ENCODE results near the gene MUC5AC.
"Not testable (repeated sequence)": the region's sequence is repeated elsewhere in the genome, so short reads cannot be mapped to it uniquely, and the experiment has no call there.

MUC5AC gene

DNA sequence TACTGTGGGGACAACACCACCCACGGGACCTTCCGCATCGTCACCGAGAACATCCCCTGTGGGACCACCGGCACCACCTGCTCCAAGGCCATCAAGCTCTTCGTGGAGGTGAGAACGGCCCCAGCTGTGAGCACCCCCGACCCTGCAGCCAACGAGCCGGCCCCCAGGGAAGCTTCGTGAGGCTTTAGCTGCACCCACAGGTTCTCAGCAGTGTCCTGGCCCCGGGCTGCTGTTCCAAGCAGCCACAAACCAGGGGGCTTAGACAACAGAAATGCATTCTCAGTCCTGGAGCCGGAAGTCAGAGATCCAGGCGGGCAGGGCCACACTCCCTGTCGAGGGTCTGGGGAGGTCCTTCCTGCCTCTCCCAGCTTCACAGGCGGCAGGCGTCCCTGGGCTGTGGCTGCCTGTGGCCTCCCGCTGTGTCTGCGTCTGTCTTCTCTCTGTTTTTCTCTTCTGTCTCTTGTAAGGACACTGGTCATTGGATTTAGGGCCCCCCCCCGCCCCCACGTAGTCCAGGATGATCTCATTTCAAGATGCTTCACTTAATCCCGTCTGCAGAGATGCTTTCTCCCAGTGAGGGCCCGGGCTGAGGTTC lies 77.7 kb downstream of the MUC5AC start:
- no peak for DNase-seq (ENCODE audit: low read depth in 2 of 3, low spot score in 1 of 3)

DNA sequence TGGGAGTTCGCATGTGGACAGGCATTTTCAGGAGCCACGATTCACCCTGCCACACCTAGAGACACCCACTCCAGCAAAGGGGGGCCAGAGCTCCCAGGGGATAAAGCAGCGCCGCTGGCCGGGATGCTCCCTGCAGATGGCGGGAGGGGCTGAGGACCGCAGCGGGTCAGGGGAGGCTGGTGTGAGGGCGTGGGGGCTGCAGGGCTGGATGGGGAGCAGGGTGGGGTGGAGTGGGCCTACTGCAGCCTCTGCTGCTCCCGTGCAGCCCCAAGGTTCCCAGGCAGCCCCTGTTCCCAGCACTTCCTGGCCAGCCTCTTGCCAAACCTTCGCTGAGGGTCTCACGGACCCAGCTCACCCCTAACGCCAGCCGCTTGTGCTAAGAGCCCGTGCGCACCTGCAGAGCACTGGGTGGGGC lies 78.2 kb downstream of the MUC5AC start:
- no peak for DNase-seq (ENCODE audit: low read depth in 2 of 3, low spot score in 1 of 3)

DNA sequence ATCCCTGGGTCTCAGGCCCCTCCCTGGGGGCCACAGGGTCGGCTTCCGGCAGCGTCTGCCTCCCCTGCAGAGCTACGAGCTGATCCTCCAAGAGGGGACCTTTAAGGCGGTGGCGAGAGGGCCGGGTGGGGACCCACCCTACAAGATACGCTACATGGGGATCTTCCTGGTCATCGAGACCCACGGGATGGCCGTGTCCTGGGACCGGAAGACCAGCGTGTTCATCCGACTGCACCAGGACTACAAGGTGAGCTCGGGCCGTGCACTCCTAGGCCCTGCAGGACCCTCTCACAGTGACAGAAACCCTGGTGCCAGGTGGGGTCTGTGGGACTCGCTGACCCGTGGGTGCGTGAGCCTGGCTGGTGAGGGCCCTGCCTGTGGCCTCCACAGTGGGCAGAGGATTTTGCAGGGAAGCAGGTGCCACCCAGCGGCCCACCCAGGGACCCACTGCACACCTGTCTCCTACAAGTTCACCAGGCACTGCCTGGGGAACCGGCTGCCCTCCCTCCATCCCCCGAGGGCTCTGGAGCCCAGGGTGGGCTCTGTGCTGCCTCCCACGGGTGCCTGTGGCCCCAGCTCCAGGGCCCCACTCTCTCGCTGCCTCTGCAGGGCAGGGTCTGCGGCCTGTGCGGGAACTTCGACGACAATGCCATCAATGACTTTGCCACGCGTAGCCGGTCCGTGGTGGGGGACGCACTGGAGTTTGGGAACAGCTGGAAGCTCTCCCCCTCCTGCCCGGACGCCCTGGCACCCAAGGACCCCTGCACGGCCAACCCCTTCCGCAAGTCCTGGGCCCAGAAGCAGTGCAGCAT lies 78.8 kb downstream of the MUC5AC start:
- no peak for DNase-seq (ENCODE audit: low read depth in 2 of 3, low spot score in 1 of 3)

DNA sequence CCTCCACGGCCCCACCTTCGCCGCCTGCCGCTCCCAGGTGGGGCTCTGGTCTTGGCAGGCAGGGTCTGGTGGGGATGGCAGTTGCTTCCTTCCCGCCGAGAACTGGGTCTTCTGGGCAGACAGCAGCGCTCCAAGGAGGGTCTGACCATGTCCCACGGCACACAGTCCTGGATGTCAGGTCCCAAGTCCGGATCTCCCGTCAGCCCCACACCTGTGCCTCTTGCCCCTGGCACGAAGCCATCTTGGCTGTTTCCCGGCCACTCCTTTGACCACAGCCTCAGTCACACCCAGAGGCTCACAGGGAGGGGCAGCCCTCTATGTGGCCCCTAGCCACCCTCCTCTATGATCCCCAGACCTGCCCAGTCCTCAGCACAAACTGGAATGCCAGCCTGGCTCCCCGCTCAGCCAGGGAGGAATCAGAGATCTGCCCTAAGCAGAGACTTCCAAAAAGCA lies 79.4 kb downstream of the MUC5AC start:
- DNase-seq (ENCODE audit: low read depth in 2 of 3, low spot score in 1 of 3): no peak

DNA sequence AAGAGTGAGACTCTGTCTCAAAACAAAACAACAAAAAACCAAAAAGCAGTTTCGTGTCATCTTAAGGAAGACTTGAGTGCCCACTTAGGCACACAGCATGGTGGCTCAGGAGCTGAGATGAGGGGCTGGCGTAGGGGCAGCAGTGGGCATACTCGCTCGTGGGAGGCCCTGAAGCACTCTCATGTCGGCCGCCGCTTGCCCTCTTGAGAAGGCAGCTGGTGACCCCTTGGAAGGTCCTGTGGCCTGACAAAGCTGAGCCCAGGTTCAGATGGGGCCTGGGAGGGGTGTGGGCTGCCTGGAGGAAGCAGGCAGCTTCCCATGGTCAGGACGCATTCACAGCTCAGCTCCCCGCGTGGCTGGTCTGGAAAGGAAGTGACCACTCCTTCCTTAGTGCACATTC lies 80.1 kb downstream of the MUC5AC start:
- no peak for DNase-seq (ENCODE audit: low read depth in 2 of 3, low spot score in 1 of 3)

DNA sequence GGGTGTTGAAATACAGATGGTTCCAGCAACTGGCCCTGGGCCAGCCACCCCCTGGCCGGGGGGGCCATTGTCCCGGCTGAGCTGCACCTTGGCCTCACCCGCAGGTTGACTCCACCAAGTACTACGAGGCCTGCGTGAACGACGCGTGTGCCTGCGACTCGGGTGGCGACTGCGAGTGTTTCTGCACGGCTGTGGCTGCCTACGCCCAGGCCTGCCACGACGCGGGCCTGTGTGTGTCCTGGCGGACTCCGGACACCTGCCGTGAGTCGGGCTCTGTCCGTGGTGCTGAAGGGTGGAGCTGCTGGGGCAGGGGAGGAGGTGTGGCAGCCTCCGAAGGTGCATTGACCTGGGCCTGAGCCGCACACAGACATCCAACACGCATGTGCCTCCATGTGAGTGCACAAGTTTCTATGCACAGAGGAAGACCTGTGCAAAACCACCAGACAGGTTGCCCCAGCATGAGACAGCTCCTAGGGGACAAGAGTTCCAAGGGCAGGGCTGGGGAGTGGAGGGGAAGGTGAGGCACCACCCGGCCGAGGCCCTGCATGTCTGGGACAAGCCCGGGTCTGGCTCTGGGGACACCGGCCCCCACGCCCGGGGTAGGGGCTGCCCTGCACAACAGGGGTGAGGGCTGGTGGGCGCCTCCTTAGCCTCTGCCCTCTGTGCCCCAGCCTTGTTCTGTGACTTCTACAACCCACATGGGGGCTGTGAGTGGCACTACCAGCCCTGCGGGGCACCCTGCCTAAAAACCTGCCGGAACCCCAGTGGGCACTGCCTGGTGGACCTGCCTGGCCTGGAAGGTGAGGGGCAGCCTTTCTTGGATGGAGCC lies 81.2 kb downstream of the MUC5AC start:
- no peak for DNase-seq (ENCODE audit: low read depth in 2 of 3, low spot score in 1 of 3)

DNA sequence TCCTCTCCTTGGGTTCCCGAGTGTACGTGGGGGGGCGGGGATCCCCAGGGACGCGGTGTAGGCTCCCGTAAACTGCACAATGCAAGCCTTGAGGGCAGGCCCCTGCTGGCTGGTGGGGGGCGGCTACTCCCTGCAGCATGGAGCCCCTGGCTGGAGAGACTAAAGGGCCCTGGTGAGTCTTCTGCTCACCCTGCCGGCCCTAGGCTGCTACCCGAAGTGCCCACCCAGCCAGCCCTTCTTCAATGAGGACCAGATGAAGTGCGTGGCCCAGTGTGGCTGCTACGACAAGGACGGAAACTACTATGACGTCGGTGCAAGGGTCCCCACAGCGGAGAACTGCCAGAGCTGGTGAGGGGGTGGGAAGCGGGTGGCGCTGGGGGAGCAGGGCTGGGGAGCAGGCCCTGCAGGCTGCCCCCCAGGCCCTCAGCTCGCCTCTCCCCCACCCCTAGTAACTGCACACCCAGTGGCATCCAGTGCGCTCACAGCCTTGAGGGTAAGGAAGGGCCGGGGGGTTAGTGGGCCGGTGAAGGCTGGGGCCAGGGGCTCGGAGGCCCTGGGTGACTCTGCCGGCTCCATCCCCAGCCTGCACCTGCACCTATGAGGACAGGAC lies 81.9 kb downstream of the MUC5AC start:
- no peak for DNase-seq (ENCODE audit: low read depth in 2 of 3, low spot score in 1 of 3)

DNA sequence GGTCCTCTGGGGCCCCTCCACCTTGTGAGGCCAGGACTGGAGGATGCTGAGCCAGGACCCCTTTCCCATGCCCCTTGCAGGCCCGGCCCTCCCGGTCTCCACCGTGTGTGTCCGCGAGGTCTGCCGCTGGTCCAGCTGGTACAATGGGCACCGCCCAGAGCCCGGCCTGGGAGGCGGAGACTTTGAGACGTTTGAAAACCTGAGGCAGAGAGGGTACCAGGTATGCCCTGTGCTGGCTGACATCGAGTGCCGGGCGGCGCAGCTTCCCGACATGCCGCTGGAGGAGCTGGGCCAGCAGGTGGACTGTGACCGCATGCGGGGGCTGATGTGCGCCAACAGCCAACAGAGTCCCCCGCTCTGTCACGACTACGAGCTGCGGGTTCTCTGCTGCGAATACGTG lies 83.0 kb downstream of the MUC5AC start:
- no peak for DNase-seq (ENCODE audit: low read depth in 2 of 3, low spot score in 1 of 3)

DNA sequence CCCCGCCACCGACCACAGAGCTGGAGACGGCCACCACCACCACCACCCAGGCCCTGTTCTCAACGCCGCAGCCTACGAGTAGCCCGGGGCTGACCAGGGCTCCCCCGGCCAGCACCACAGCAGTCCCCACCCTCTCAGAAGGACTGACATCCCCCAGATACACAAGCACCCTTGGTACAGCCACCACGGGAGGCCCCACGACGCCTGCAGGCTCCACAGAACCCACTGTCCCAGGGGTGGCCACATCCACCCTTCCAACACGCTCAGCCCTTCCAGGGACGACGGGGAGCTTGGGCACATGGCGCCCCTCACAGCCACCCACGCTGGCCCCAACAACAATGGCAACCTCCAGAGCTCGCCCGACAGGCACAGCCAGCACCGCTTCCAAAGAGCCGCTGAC lies 84.0 kb downstream of the MUC5AC start:
- no peak for DNase-seq (ENCODE audit: low read depth in 2 of 3, low spot score in 1 of 3)

DNA sequence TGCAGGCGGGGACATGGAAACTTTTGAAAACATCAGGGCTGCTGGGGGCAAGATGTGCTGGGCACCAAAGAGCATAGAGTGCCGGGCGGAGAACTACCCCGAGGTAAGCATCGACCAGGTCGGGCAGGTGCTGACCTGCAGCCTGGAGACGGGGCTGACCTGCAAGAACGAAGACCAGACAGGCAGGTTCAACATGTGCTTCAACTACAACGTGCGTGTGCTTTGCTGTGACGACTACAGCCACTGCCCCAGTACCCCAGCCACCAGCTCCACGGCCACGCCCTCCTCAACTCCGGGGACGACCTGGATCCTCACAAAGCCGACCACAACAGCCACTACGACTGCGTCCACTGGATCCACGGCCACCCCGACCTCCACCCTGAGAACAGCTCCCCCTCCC lies 84.5 kb downstream of the MUC5AC start:
- no peak for DNase-seq (ENCODE audit: low read depth in 2 of 3, low spot score in 1 of 3)

DNA sequence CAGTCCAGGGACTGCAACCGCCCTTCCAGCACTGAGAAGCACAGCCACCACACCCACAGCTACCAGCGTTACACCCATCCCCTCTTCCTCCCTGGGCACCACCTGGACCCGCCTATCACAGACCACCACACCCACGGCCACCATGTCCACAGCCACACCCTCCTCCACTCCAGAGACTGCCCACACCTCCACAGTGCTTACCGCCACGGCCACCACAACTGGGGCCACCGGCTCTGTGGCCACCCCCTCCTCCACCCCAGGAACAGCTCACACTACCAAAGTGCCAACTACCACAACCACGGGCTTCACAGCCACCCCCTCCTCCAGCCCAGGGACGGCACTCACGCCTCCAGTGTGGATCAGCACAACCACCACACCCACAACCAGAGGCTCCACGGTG lies 85.0 kb downstream of the MUC5AC start:
- not testable (repeated sequence) for DNase-seq (ENCODE audit: low read depth in 2 of 3, low spot score in 1 of 3)

DNA sequence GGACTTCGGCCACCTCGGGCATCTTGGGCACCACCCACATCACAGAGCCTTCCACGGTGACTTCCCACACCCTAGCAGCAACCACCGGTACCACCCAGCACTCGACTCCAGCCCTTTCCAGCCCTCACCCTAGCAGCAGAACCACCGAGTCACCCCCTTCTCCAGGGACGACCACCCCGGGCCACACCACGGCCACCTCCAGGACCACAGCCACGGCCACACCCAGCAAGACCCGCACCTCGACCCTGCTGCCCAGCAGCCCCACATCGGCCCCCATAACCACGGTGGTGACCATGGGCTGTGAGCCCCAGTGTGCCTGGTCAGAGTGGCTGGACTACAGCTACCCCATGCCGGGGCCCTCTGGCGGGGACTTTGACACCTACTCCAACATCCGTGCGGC lies 85.8 kb downstream of the MUC5AC start:
- DNase-seq (ENCODE audit: low read depth in 2 of 3, low spot score in 1 of 3): not testable (repeated sequence)

DNA sequence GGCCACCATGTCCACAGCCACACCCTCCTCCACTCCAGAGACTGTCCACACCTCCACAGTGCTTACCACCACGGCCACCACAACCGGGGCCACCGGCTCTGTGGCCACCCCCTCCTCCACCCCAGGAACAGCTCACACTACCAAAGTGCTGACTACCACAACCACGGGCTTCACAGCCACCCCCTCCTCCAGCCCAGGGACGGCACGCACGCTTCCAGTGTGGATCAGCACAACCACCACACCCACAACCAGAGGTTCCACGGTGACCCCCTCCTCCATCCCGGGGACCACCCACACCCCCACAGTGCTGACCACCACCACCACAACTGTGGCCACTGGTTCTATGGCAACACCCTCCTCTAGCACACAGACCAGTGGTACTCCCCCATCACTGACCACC lies 86.8 kb downstream of the MUC5AC start:
- not testable (repeated sequence) for DNase-seq (ENCODE audit: low read depth in 2 of 3, low spot score in 1 of 3)

DNA sequence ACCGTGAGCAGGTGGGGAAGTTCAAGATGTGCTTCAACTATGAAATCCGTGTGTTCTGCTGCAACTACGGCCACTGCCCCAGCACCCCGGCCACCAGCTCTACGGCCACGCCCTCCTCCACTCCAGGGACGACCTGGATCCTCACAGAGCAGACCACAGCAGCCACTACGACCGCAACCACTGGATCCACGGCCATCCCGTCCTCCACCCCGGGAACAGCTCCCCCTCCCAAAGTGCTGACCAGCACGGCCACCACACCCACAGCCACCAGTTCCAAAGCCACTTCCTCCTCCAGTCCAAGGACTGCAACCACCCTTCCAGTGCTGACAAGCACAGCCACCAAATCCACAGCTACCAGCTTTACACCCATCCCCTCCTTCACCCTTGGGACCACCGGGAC lies 88.0 kb downstream of the MUC5AC start:
- DNase-seq (ENCODE audit: low read depth in 2 of 3, low spot score in 1 of 3): not testable (repeated sequence)

DNA sequence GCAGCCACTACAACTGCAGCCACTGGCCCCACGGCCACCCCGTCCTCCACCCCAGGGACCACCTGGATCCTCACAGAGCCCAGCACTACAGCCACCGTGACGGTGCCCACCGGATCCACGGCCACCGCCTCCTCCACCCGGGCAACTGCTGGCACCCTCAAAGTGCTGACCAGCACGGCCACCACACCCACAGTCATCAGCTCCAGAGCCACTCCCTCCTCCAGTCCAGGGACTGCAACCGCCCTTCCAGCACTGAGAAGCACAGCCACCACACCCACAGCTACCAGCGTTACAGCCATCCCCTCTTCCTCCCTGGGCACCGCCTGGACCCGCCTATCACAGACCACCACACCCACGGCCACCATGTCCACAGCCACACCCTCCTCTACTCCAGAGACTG lies 88.5 kb downstream of the MUC5AC start:
- not testable (repeated sequence) for DNase-seq (ENCODE audit: low read depth in 2 of 3, low spot score in 1 of 3)

DNA sequence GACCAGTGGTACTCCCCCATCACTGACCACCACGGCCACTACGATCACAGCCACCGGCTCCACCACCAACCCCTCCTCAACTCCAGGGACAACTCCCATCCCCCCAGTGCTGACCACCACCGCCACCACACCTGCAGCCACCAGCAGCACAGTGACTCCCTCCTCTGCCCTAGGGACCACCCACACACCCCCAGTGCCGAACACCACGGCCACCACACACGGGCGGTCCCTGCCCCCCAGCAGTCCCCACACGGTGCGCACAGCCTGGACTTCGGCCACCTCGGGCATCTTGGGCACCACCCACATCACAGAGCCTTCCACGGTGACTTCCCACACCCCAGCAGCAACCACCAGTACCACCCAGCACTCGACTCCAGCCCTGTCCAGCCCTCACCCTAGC lies 89.3 kb downstream of the MUC5AC start:
- DNase-seq (ENCODE audit: low read depth in 2 of 3, low spot score in 1 of 3): not testable (repeated sequence)

DNA sequence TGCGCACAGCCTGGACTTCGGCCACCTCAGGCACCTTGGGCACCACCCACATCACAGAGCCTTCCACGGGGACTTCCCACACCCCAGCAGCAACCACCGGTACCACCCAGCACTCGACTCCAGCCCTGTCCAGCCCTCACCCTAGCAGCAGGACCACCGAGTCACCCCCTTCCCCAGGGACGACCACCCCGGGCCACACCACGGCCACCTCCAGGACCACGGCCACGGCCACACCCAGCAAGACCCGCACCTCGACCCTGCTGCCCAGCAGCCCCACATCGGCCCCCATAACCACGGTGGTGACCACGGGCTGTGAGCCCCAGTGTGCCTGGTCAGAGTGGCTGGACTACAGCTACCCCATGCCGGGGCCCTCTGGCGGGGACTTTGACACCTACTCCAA lies 91.2 kb downstream of the MUC5AC start:
- DNase-seq (ENCODE audit: low read depth in 2 of 3, low spot score in 1 of 3): not testable (repeated sequence)

DNA sequence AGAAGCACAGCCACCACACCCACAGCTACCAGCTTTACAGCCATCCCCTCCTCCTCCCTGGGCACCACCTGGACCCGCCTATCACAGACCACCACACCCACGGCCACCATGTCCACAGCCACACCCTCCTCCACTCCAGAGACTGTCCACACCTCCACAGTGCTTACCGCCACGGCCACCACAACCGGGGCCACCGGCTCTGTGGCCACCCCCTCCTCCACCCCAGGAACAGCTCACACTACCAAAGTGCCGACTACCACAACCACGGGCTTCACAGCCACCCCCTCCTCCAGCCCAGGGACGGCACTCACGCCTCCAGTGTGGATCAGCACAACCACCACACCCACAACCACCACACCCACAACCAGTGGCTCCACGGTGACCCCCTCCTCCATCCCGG lies 92.7 kb downstream of the MUC5AC start:
- DNase-seq (ENCODE audit: low read depth in 2 of 3, low spot score in 1 of 3): not testable (repeated sequence)

Measured in stimulated activated CD4-positive, alpha-beta T cell treated with anti-CD3 and anti-CD28 coated beads, Interleukin-12 subunit alpha, Interleukin-12 subunit beta, amount 100 ng/mL, for 48 hours (primary cell).